DND-41 (cell line): ENCODE data around the gene WDR70.

Experiments used
- CTCF ChIP-seq: IDR thresholded peaks from 2 replicates; pipeline ENCODE4 v1.5.1; 2012; ENCODE audit warnings: borderline replicate concordance, low read length, moderate library complexity, mild to moderate bottlenecking; ENCODE audit not compliant: poor library complexity, severe bottlenecking; ENCODE audit errors: extremely low read depth
- EZH2 ChIP-seq: IDR thresholded peaks from 3 replicates; pipeline ENCODE4 v1.6.1; 2012; ENCODE audit warnings: borderline replicate concordance, low read depth, mild to moderate bottlenecking, moderate library complexity, low read length, inconsistent platforms; ENCODE audit not compliant: severe bottlenecking

GRCh38 chr5:37739817-37740261 lies 360.7 kb downstream of the WDR70 start:
- no peak for TF ChIP-seq CTCF
- TF ChIP-seq EZH2 = no peak
